GM19351 (cell line): ENCODE results near the gene PKP1.

Experiments
- ATAC-seq: cut with Tn5 transposase; IDR thresholded peaks from one replicate; pipeline ENCODE4 v1.9.1; 2021; ENCODE audit warnings: mild to moderate bottlenecking, moderate library complexity; ENCODE audit not compliant: unreplicated experiment

PKP1 gene

GRCh38 chr1:201364808-201365105 lies 81.5 kb downstream of the PKP1 start:
- ATAC-seq, result no peak

DNA sequence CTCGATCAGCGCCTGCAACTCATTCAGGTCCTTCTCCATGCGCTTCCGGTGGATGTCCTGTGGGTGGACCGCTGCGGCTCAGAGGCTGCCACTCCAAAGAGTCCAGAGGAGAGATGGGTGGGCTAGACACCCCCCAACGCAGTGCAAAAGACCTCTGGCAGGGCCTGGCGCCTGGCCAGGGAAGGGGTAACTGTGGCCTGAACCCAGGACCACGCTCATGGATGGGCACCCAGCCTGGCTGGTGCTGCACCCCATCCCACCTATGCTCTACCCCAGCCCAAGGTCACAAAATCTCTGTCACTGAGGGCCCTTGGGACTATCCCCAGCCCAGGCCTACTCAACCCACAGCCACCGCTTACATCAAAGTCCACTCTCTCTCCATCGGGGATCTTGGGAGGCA lies 81.9 kb downstream of the PKP1 start:
- ATAC-seq, result no peak

DNA sequence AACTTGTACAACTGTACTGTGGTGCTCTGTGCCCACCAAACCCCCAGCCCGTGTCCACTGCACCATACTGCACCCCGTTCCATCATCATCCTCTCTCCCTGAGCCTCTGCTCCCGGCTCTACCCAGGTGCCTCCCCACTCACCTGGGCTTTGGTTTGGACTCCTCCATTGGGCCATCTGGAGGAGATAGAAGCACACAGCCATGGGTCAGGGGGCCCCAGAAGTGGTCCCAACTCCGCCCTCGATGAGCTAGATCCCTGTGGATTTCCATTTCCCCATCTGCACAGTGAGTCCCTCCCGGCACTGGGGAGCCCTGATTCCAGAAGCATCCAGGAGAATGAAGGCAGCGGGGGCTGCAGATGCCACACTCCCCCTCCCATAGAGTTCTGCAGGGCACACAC lies 83.4 kb downstream of the PKP1 start:
- no peak for ATAC-seq

DNA sequence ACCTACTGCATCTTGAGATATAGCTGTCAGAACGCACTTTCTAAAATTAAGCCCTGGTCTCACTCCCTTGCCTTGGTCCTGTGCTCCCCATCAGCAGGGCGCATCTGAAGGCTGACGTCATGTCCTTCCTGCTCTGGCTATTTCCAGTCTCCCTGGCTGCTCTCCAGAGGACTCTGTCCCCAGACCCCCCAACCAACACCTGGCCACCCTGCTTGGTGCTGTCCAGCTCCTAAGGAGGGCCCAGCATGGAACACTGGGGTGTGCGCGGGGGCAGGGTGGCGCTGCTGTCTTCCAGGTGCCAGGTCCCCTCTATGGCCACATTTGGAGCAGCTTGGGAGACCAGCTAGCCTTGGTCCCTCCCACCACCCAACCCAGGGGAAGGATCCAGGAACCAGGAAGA lies 85.9 kb downstream of the PKP1 start:
- no peak for ATAC-seq

DNA sequence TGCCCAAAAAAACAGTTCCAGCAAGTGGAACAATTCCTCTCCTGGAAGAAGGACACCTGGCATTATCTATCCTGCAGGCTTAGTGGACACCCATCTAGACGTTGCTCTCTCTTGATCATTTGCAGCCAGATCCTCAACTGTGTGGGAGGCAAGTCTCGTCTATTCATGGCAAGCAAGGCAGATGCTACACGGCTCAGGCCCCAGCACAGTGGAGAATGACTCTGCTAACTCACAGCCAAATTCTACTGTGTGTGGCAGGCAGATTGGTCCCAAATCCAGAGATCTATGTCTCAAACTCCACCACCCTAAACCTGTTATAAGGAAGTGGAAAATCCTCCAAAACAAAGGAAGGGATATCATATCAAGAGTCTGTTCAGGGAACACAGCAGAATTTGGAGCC lies 87.2 kb downstream of the PKP1 start:
- no peak for ATAC-seq

GRCh38 chr1:201371276-201371675 lies 88.0 kb downstream of the PKP1 start:
- ATAC-seq, result no peak

DNA sequence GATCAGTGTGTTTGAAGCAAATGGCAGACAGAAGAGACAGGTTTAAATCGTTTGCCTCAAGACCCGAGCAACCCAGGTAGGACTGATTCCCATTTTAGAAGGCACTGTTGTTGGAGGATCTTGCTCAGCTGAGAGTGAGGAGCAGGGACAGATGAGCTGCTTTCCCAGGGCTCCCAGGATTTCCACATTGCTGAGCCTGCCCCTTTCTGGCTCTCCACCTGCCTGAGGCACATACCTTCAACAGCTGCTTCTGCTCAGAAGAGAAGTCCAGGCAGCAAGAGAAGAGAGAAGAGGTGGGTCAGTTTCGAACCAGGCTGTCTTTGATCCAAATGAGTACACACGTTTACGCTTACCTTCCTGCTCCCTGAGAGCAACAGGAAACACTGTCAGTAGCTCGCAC lies 88.5 kb downstream of the PKP1 start:
- ATAC-seq, result no peak

DNA sequence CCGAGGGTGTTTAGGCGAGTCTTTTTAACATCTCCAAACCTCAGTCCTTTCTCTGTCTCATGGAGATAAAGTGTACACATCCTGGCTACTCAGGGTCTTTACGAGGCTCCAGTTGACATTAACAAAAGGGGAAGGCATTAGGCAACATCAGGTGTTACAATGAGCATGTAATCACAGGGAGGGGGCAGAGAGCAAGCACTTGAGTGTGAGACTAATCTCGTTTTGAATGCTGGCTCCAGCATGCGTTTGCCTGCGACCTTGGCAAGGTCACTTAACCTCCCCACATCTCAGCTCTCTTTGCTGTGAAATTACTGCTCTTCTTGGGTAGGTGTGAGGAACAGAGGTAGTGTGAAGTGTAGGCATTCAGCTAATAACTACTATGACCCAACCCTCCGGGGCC lies 91.1 kb downstream of the PKP1 start:
- no peak for ATAC-seq

GRCh38 chr1:201375169-201375568 lies 91.9 kb downstream of the PKP1 start:
- no peak for ATAC-seq

GRCh38 chr1:201376107-201376463 lies 92.8 kb downstream of the PKP1 start:
- no peak for ATAC-seq

GRCh38 chr1:201376464-201377374 lies 93.4 kb downstream of the PKP1 start:
- ATAC-seq, result no peak

GRCh38 chr1:201377611-201378092 lies 94.3 kb downstream of the PKP1 start, which contains the start of gene TNNT2:
TSS of gene TNNT2 (minus strand) at chr1:201377680. CDS start at chr1:201373254, 4,426 bp downstream.
- ATAC-seq, result no peak

DNA sequence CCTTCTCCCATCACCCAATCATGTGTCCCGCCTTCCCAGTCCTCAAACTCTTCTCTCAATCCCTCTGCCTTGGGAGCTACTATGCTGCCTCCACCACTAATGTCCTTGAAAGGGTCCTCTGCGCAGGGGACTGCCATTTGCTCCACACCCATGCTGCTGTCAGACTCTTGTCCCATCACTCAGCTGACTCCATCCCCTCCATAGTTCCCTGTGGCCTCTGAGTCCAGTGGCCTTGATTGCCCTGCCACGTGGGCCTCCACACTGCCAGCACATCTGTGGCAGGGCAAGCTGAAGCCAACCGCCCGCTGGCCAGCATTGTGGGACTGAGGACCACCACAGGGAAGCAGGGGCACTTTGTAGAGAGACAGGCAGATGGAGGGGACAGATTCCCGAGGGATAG lies 95.5 kb downstream of the PKP1 start:
- no peak for ATAC-seq

- no peak for ATAC-seq
Measured at GRCh38 chr1:201379733-201380242, 96.5 kb downstream of the PKP1 start.

DNA sequence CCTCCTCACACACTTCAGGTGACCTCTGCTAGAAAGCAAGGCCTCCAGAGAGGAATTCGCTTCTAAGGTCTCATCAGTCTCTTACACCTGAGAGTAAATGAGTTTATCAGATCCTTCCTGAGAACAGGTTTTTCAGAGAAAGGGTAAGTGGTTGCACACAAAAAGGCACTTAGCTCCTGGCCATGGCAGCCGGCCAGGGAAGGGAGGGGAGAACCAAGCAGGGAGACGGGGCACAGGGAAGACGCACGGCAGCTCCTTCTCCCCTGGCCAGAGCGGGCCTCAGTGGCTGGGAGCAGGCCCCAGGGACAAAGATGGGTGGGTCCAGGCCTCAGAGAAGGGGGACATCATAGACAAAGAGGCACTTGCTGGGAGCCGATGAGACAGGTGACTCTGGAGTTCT lies 97.8 kb downstream of the PKP1 start:
- ATAC-seq, result no peak
